Activated CD8-positive, alpha-beta memory T cell treated with anti-CD3 and anti-CD28 coated beads, Interleukin-2, amount 50 U/mL, for 24 hours (primary cell): ENCODE data around the gene DUSP28.
A peak's percentile ranks its signal among the peaks of the same experiment; 100 is the strongest.
"Not testable (repeated sequence)": the region's sequence is repeated elsewhere in the genome, so short reads cannot be mapped to it uniquely, and the experiment has no call there.

Source experiments
- DNase-seq: peaks from one replicate; pipeline ENCODE4 v3.0.0-alpha.2; 2020; ENCODE audit errors: extremely low read depth

The DUSP28 gene, protein sequence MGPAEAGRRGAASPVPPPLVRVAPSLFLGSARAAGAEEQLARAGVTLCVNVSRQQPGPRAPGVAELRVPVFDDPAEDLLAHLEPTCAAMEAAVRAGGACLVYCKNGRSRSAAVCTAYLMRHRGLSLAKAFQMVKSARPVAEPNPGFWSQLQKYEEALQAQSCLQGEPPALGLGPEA

DNA sequence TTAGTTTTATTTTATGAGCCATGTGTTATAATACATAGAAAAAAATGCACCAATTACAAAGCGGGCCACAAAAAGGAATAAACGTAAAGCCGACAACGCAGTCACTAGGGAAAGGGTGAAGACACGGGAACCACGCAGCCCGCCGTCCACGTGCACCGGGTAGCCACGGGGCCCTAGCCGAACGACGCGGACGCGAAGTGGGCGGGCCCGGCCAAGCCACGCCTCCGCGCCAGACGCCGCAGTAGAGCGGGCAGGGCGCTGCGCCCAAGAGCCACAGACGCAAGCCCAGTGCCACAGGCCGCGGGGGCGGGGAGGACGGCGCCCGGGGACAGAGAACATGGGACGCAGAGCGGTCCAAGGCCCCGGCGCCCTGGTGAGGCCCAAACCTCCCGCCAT, at the start of gene DUSP28:
Gene DUSP28, plus strand, starts transcription at position 274 of the 396 bp plus-strand sequence. CDS start 328 bp downstream, outside the sequence.
- peak; percentile 73 for DNase-seq

- DNase-seq: no peak
Observed at GRCh38 chr2:240510513-240511210, 49.5 kb upstream of the DUSP28 start.

DNA sequence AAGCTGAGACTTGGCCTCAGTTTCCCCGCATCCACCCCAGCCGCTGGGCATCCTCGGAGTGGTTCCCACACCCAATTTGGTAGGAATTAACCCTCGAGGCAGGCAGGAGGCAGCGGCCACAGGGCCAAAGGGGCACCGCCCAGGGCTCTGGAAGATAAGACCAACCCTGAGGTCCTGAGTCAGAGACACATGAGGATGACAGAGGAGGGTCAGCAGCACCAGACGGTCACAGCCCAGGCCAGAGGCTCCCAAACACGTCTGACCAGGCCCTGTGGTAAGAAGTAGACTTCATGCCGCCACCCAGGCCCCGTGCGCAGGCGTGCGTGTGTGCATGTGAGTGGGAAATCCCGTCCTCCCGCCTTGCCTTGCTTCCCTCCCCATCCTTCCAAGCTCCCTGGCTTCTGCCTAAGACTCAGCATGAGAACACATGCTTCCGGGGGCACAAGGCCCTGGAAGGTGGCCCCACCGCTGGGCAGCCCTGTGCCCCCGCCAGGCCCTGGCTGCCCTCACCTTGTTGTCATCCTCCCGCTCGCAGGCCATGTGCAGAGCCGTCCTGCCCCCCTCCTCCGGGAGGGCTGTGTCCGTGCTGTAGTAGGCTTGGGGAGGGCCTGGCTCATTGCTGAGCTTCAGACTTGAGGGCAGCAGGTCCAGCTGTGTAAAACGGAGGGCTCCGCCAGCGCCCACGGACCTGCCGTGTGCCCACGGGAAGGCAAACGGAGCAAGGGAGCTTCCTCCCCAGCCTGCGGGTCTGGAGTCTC, 48.6 kb upstream of the DUSP28 start:
- DNase-seq: no peak

- DNase-seq: no peak
Observed at GRCh38 chr2:240512109-240512485, 48.1 kb upstream of the DUSP28 start.

DNA sequence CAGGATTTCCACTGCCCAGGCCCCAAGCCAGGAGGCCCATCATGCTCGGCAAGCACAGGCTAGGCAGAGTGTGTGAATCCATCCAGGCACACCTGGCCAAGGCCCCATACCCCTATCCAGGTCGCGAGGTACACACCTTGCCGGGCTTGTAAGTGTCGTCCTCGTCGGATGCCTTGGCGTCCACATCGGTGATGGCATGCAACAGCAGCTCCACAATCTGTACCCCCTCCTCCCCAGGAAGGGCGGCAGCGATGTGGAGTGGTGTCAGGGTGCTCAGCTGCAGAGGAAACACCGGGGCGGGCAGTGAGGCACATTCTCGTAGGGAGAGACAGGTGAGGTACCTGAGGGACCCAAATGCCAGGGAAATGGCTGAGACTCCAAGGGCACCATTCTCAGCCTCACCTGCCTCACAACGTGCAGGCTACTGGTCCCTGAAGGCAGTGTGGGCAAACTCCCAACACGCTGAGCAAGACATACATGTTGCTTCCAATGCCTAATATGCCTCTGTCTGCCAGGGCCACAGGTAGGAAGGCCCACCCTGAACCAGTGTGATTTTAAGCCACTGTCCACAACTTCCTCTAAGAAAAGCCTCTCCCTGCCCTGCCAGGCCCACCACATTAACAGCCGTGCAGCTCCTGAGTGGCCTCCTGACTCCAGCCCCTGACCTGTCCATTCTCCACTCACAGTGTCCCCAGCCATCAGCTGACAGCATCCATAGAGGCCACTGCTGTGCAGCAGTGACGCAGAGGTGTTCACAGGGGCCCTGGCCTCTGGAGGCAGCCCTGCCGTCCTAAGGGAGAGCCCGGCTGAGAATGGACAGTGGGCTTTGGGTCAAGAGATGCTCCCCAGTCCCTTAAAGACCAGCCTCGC, 47.3 kb upstream of the DUSP28 start:
- DNase-seq: no peak

- DNase-seq: peak; percentile 62
Observed at GRCh38 chr2:240513549-240514287, 46.4 kb upstream of the DUSP28 start.

GRCh38 chr2:240514631-240515030, 45.5 kb upstream of the DUSP28 start:
- no peak for DNase-seq

- DNase-seq: no peak
Observed at GRCh38 chr2:240517342-240517741, 42.8 kb upstream of the DUSP28 start.

GRCh38 chr2:240518981-240519380, 41.2 kb upstream of the DUSP28 start:
- no peak for DNase-seq

DNA sequence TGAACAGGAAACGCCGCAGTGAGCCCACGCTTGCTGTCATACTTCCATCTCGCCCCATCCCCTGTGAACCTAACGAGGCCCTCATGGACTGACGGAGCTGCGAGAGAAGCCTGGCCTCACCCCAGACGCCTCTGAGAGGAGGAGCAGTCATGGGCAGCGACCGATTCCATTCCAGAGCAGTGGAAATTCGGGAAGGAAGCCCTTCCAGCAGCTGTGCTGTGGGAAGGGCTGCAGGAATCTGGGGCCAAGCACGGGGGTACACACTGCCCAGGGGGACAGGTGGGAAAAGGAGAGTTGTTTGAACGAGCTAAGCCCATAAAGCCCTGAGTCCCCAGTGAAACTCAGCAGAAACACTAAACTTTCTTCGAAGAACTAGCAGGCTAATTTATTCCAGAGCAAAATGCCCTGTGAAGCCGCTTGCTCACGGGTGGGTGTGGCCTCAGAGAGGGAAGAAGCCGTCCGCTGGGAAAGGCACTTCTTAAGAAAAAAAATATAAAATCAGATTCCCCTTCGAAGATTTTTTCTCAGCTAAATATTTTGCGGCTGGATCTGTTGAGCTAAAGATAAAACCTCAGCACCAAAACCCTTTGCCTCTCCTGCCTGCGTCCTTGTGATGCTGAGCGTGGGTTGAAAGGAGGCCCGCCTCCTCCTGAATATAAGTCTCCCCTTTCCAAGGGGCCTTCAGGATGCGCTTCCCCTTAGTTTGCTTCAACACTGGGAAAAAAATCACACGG, 40.6 kb upstream of the DUSP28 start:
- DNase-seq: no peak

DNA sequence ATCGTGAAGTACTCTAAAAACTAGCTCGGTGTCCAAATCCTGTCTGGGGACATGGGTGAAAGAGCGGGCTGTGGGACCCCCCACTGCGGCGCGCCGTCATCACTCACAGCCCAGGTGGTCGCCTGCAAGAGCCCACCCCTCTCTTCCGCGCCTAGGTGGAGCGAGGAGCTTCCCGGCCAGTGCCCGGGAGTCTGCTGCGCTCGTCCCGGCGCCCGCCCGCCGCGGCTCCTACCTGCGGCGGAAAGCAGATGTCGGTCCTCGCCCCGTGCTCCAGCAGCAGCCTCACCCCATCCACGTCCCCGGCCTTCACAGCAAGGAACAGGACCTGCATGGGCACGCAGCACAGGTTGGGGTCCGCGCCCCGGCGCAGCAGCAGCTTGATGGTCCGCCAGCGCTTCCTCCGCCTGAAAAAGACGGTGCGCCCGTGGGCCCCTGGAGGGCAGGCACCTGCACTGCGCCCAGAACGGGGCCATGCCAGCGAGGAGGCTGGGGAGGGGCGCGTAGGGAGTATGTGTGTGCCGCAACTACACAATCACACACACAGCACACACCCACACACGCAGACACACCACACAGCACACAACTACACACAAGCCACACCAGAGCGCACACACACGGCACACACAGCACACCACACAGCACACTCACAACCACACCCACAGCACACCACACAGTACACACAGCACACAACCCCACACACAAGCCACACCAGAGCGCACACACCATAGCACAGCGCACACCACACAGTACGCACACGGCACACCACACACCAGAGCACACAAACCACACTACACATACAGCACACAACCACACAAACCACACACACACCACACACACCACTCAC, 39.8 kb upstream of the DUSP28 start:
- DNase-seq: no peak

GRCh38 chr2:240520974-240521350, 39.2 kb upstream of the DUSP28 start:
- DNase-seq: no peak

DNA sequence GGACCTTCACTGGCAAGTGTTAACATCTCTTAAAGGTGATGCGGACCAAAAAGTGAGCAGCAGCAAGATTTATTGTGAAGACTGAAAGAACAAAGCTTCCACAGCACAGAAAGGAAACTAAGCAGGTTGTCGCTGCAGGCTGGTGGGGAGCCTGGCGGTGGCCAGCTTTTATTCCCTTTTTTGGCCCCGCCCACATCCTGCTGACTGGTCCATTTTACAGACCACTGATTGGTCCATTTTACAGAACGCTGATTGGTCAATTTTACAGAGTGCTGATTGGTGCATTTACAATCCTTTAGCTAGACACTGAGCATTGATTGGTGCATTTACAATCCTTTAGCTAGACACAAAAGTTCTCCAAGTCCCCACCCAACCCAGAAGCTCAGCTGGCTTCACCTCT, 38.3 kb upstream of the DUSP28 start:
- DNase-seq: not testable (repeated sequence)

DNA sequence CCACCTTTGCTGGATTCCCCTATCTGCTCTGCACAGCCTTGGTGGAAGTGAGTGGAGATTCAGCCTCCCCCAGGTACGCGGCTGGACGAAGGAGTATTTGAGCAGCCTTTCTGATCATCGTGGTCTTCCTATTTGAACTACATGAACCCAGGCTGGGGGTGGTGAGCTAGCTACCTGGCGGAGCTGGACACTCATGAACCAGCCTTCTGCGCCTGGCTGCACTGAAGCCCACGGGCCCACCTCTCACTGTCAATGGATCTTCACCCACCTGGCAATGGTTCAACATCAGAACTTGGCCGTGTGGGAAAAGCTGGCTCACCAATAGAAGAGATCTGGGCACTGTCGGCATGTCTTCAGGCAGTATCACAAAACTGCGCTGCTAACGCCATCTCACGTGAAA, 37.8 kb upstream of the DUSP28 start:
- no peak for DNase-seq

- DNase-seq: no peak
Observed at GRCh38 chr2:240523451-240524281, 36.5 kb upstream of the DUSP28 start.

- DNase-seq: no peak
Observed at GRCh38 chr2:240524963-240525718, 35.0 kb upstream of the DUSP28 start.

DNA sequence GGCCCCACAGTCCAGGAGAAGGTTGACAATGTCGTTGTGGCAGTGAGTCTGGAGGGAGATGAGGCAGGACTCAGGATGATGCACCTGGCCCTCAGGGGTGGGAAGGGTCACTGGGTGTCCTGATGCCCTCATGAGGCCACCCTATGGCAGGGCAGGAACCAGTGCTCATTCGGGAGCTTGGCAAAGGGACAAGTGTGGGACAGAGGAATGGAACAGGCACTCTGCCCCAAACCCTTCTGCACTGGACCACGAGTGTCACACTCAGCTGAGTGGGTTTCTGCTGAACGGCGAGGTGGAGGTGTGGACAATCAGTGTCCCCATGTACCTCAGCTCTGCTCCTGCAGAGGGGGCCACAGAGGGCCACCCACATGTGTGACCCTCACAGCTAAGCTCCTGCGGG, 34.4 kb upstream of the DUSP28 start:
- no peak for DNase-seq

DNA sequence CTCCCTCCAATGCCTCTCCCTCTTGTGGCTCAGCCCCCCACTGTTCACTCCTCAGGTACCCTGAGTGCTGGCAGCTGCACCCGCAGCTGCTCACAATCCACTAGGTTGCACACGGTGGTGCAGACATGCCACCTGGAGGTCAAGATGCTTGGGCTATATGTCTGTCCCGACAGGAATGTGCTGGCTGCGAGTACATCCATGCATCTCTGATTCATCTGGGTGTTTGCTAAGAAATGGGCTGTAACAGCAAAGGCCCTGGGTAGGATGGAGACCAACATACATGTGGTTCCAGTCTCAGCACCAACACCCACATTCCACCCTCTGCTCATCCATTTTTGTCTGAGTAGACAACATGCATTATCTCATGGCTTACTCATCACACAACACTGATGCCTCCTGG, 33.6 kb upstream of the DUSP28 start:
- no peak for DNase-seq
